IPS-11a (cell line): ENCODE measurements around the gene NUCB2.
A peak's percentile ranks its signal among the peaks of the same experiment; 100 is the strongest.
"Not testable (repeated sequence)": the region's sequence is repeated elsewhere in the genome, so short reads cannot be mapped to it uniquely, and the experiment has no call there.

Source experiments
- H3K4me3 ChIP-seq: one replicate; pipeline ENCODE4 v1.5.1; 2013; ENCODE audit warnings: low read depth, low read length, control low read depth

NUCB2 gene

GRCh38 chr11:17276236-17277023 lies at the start of gene NUCB2:
Gene NUCB2, plus strand, starts transcription at chr11:17276739. Its CDS starts 18,585 bp downstream, at chr11:17295324.
- H3K4me3 ChIP-seq = peak within 1 kb of the TSS; percentile 63

DNA sequence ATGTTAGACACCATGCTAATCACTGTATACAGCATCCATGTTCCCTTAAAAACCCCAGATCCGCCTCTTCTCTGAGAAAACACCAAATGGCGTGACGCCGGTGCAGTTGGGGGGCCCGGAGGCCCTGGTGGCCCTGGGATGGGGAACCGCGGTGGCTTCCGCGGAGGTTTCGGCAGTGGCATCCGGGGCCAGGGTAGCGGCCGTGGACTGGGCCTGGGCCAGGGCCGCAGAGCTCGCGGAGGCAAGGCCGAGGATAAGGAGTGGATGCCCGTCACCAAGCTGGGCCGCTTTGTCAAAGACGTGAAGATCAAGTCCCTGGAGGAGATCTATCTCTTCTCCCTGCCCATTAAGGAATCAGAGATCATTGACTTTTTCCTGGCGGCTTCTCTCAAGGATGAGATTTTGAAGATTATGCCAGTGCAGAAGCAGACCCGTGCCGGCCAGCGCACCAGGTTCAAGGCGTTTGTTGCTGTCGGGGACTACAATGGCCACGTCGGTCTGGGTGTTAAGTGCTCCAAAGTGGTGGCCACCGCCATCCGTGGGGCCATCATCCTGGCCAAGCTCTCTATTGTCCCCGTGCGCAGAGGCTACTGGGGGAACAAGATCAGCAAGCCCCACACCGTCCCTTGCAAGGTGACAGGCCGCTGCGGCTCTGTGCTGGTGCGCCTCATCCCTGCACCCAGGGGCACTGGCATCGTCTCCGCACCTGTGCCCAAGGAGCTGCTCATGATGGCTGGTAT lies 48.2 kb upstream of the NUCB2 start:
- H3K4me3 ChIP-seq = not testable (repeated sequence)

DNA sequence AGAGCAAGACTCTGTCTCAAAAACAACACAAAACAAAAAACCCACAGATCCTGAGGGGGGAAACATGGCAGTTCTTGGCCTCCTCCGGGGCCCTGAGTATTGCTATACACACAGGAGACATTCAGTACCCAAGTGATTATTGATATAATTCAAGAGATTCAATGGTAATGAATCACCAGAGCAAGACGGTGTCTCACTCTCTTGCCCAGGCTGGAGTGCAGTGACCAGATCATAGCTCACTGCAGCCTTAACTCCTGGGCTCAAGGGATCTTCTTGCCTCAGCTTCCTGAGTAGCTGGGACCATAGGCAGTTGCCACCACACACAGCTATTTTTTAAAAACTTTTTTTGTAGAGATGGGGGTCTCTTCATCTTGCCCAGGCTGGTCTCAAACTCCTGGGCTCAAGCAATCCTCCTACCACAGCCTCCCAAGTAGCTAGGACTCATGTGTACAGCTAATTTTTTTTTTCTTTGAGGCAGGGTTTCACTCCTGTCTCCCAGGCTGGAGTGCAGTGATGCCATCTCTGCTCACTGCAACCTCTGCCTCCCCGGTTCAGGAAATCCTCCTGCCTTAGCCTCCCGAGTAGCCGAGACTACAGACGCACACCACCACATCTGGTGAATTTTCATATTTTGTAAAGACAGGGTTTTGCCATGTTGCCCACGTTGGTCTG lies 46.9 kb upstream of the NUCB2 start:
- H3K4me3 ChIP-seq = no peak overlapping the region

- H3K4me3 ChIP-seq = no peak overlapping the region
These were observed 45.4 kb upstream of the NUCB2 start for GRCh38 chr11:17230867-17231851.

DNA sequence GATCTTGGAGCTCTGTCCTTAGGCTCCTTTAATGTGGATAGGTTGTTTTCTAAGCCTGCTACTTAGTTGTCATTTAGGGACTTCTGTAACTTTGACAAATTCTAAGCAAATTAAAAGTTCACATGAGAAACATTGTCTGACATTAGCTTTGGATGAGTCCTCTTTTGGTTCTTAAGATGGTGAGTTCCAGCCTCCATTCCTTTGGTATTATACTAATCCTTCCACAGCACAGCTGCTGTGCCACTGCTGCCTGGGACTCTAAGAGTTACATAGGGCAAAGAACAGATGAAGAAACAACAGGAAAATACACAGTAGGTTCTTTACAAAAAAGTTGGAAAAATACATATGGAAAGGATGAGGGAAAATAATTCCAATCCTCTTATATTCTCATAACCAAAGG lies 43.4 kb upstream of the NUCB2 start:
- no peak overlapping the region for H3K4me3 ChIP-seq

GRCh38 chr11:17238377-17238776 lies 38.2 kb upstream of the NUCB2 start:
- no peak overlapping the region for H3K4me3 ChIP-seq

GRCh38 chr11:17239927-17240326 lies 36.6 kb upstream of the NUCB2 start:
- H3K4me3 ChIP-seq = not testable (repeated sequence)

DNA sequence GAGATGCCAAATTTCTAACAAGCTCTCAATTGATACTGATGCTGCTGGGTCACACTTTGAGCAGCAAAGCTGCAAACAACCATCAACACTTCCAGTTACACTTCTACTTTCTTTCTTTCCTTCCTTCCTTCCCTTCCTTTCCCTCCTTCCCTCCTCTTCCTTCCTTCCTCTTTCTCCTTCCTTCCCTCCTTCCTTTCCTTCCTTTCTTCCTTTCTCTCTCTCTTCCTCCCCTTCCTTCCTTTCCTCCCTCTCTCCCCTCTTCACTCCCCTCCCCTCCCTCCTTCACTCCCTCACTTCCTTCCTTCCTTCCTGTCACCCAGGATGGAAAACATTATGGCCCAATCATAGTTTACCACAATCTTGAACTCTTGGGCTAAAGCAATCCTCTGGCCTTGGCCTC lies 35.8 kb upstream of the NUCB2 start:
- H3K4me3 ChIP-seq = no peak overlapping the region

- not testable (repeated sequence) for H3K4me3 ChIP-seq
These were observed 33.6 kb upstream of the NUCB2 start for GRCh38 chr11:17242954-17243353.

- no peak overlapping the region for H3K4me3 ChIP-seq
These were observed 32.5 kb upstream of the NUCB2 start for GRCh38 chr11:17244046-17244445.

DNA sequence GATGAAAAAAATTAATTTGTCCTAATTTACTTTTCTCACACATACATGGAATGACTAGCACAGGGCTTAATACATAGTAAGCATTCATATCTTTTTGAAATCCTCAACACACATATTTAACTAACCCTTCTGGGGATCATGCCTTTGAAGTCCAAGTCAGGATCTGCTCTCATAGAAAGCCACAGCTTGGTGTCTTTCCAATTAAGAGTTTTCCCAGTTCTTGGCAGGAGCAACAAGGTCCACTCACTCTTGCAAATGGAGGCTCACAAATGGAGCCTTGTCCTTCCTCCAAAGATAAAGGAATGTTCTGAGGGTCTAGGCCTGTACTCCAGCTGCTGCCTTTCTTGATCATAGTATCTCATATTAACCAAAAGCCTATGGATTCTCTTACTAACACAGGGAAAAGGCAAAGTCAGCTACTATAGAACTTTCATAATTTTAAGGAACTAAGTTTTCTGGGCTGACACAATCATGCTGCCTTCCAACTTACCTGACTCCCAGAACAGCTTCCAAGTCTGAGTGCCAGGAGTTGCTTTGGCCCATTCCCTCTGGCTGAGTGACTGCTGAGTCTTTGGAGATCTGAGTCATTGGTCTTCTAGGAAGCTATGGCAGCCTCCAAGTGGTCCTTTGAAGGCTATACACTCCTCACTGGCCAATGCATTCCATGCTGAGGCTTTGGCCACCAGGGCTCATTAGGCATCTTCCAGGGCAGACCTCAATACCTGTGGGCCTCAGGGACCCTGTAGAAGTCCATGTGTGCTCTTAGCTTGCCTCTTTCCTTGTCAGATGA lies 25.8 kb upstream of the NUCB2 start:
- no peak overlapping the region for H3K4me3 ChIP-seq

- H3K4me3 ChIP-seq = no peak overlapping the region
These were observed 23.8 kb upstream of the NUCB2 start for GRCh38 chr11:17252704-17253103.

DNA sequence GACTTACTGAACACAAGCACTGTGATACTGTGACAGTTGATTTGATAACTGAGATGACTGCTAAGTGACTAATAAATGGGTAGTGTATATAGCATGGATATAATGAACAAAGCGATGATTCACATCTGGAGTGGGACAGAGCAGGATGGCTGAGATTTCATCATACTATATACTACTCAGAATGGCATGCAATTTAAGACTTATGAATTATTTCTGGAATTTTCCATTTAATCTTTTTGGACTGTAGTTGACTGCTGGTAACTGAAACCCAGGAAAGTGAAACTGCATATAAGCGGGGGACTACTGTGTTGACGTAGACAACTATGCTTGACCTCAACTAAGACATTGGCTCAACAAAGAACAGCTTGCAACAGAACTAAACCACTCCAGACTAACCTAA lies 20.0 kb upstream of the NUCB2 start:
- no peak overlapping the region for H3K4me3 ChIP-seq

DNA sequence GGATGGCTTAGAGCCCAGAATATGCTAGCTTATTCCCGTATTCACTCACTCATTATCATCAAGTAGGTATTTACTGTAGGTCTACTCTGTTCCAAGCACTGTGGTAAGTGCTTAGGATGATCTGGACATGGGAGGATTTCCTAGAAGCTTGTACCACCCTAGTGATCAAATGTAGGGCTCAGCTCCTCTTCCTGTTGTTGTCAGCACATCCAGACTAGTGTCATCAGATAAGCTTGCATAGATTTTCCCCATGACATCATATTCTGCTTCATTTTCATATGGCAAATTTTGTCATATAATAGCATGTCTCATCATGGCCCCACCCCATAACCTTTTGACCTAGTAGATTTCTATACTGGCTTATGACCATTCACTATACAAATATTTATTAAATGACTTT lies 19.3 kb upstream of the NUCB2 start:
- H3K4me3 ChIP-seq = no peak overlapping the region

- H3K4me3 ChIP-seq = no peak overlapping the region
These were observed 17.9 kb upstream of the NUCB2 start for GRCh38 chr11:17258670-17259069.

GRCh38 chr11:17259519-17259918 lies 17.0 kb upstream of the NUCB2 start:
- H3K4me3 ChIP-seq = no peak overlapping the region

- no peak overlapping the region for H3K4me3 ChIP-seq
These were observed 16.5 kb upstream of the NUCB2 start for GRCh38 chr11:17260020-17260419.

GRCh38 chr11:17263769-17264168 lies 12.8 kb upstream of the NUCB2 start:
- no peak overlapping the region for H3K4me3 ChIP-seq

DNA sequence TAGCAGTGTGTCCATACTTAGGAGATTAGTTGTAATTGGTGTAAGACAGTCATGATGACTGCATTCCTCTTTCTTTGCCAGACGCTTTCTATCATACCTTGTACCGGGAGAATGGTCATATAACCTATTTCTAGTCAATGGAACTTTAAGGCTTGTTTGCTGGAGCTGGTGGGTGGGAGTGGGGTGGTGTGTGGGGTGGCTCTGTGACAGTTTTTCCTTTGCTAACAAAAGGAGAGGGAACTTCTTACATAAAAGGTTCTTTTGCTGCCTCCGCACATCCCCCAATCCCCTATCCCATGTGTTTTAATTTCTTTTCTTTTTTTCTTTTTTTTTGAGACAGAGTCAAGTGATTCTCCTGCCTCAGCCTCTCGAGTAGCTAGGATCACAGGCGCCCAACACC lies 9.8 kb upstream of the NUCB2 start:
- no peak overlapping the region for H3K4me3 ChIP-seq

- H3K4me3 ChIP-seq = no peak overlapping the region
These were observed 9.0 kb upstream of the NUCB2 start for GRCh38 chr11:17267576-17267975.
